ENCODE results near the gene LRRFIP1. TPM values are rescaled to one million over a fixed set of nuclear protein-coding genes. Genes with fewer than 3 reads are reported as not detected.
A peak's percentile ranks its signal among the peaks of the same experiment; 100 is the strongest.
"Not testable (repeated sequence)": the region's sequence is repeated elsewhere in the genome, so short reads cannot be mapped to it uniquely, and the experiment has no call there.

LRRFIP1 gene
- total and polyA plus RNA-seq, 9 of the 15 experiments (the other 6 are each of a cell fraction or from before 2014, with no cell fraction given), result 13.1 to 45.2 (median 31.3) TPM

DNA sequence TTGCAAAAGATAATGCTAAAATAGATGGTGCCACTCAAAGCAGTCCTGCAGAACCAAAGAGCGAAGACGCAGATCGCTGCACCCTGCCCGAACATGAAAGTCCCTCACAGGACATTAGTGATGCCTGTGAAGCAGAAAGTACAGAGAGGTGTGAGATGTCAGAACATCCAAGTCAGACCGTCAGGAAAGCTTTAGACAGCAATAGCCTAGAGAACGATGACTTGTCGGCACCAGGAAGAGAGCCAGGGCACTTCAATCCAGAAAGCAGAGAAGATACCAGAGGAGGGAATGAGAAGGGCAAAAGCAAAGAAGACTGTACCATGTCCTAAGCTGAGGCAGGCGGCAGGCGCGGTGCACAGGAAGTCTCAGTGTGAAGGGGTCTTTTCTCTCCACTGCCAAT is 136.4 kb downstream of the LRRFIP1 start (continued):
- no peak for TF ChIP-seq ZNF518B (CRISPR knock-in tag; IDR thresholded peaks at IDR 0.05)
- TF ChIP-seq GATA2 (CRISPR knock-in tag; IDR thresholded peaks at IDR 0.05), result no peak
- TF ChIP-seq, protein P1, sequence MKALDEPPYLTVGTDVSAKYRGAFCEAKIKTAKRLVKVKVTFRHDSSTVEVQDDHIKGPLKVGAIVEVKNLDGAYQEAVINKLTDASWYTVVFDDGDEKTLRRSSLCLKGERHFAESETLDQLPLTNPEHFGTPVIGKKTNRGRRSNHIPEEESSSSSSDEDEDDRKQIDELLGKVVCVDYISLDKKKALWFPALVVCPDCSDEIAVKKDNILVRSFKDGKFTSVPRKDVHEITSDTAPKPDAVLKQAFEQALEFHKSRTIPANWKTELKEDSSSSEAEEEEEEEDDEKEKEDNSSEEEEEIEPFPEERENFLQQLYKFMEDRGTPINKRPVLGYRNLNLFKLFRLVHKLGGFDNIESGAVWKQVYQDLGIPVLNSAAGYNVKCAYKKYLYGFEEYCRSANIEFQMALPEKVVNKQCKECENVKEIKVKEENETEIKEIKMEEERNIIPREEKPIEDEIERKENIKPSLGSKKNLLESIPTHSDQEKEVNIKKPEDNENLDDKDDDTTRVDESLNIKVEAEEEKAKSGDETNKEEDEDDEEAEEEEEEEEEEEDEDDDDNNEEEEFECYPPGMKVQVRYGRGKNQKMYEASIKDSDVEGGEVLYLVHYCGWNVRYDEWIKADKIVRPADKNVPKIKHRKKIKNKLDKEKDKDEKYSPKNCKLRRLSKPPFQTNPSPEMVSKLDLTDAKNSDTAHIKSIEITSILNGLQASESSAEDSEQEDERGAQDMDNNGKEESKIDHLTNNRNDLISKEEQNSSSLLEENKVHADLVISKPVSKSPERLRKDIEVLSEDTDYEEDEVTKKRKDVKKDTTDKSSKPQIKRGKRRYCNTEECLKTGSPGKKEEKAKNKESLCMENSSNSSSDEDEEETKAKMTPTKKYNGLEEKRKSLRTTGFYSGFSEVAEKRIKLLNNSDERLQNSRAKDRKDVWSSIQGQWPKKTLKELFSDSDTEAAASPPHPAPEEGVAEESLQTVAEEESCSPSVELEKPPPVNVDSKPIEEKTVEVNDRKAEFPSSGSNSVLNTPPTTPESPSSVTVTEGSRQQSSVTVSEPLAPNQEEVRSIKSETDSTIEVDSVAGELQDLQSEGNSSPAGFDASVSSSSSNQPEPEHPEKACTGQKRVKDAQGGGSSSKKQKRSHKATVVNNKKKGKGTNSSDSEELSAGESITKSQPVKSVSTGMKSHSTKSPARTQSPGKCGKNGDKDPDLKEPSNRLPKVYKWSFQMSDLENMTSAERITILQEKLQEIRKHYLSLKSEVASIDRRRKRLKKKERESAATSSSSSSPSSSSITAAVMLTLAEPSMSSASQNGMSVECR (CRISPR knock-in tag; IDR thresholded peaks at IDR 0.05), result no peak
- TF ChIP-seq GMEB1 (CRISPR knock-in tag; IDR thresholded peaks at IDR 0.05), result no peak
- TF ChIP-seq CEBPG (CRISPR knock-in tag; IDR thresholded peaks at IDR 0.05), result no peak
- no peak for TF ChIP-seq CEBPG (tag; conservative IDR thresholded peaks at IDR 0.05 in 1 of 2, IDR thresholded peaks at IDR 0.05 in 1 of 2)
- TF ChIP-seq RUNX1 (IDR thresholded peaks at IDR 0.05; ENCODE audit: low read depth), result no peak
- TF ChIP-seq FOSL1 (tag; conservative IDR thresholded peaks at IDR 0.05), result no peak
- no peak for TF ChIP-seq MTA1 (IDR thresholded peaks at IDR 0.05; ENCODE audit: borderline replicate concordance)

DNA sequence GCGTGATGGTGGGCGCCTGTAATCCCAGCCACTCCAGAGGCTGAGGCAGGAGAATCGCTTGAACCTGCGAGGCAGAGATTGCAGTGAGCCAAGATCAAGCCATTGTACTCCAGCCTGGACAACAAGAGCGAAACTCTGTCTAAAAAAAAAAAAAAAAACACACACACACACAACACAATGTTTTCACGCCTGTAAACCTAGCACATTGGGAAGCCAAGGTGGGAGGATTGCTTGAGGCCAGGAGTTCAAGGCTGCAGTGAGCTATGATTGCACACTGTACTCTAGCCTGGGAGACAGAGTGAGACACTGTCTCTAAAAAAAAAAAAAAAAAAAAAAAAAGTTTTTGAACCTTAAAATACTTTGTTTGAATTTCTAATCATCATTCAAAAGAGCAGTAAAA is 137.7 kb downstream of the LRRFIP1 start:
- H3K36me3 ChIP-seq (ENCODE audit: control insufficient read depth, insufficient read depth, low read length); BruUV-seq (replicated peaks); H4K20me1 ChIP-seq (replicated peaks; ENCODE audit: control insufficient read depth, insufficient read depth, low read length); H3K27me3 ChIP-seq (ENCODE audit: control insufficient read depth in 2 of 2, insufficient read depth in 2 of 2, low read length in 2 of 2); H3K9me1 ChIP-seq (ENCODE audit: control insufficient read depth, insufficient read depth, low read length); CTCF ChIA-PET (ENCODE audit: low intra/inter-chr PET ratio); H3K4me1 ChIP-seq (replicated peaks in 1 of 2; ENCODE audit: control insufficient read depth in 2 of 2, insufficient read depth in 2 of 2, low read length in 2 of 2); POLR2A ChIA-PET; H3K9me3 ChIP-seq (replicated peaks; ENCODE audit: control insufficient read depth, insufficient read depth, low read depth, low read length); in situ Hi-C loops (cut with MboI); H3K4me2 ChIP-seq (ENCODE audit: insufficient read depth, low read length); intact Hi-C loops (cut with micrococcal nuclease); H2AFZ ChIP-seq (ENCODE audit: low read depth, low read length); DNase-seq (ENCODE audit: extremely low read depth in 1 of 4, low spot score in 3 of 4); ATAC-seq; H3K4me3 ChIP-seq; H3K9ac ChIP-seq (ENCODE audit: insufficient read depth in 1 of 2, low read depth in 2 of 2, low read length in 2 of 2); H3K27ac ChIP-seq (ENCODE audit: extremely low read depth, low read depth, low read length); H3K79me2 ChIP-seq (ENCODE audit: control insufficient read depth, insufficient read depth, low read length): not testable (repeated sequence)
- FAIRE-seq, result peak; percentile 60
- 100% methylated on average over 1 of the region's 6 CpGs for WGBS (ENCODE audit: insufficient coverage, low coverage, missing lambda C conversion rate)

Measured in K562 (cell line).